ENCODE measurements around the gene KLF13.

Gene KLF13

DNA sequence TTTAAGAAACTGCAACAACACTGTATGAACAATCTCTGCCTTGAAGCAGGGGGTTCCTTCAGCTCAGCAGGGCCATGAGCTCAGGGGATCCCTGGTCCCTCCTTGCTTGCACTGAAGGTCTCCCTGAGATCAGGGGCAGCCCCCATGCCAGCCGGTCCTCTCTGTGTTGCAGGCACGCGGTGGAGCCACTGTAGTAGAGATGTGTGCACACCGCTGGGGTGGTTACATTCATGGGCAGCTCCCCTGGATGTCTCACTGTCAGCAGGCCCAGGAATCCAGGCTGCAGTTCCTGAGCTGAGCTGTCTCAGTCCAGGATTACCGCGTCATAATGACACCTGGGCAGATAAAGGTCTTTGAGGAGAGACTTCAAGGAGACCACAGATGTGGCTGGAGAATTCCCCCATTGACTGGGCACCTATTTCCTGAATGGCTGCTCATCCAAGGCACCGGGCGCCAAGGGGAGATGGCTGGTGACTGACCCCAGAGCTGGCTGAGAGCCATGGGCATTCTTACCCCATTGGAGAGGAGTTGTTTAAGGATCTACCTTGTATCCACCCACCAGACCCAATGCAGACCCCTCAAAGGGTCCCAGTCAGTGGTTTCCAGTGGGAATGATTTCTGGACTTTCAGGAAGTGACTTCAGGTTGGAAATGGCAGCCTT is 10.4 kb upstream of the KLF13 start:
- no peak overlapping the region for H2AFZ ChIP-seq (ENCODE audit: low read depth, low read length)
- H3K27me3 ChIP-seq (ENCODE audit: low read depth, low read length) = peaks cover 7% of the 10 kb centered on the region; the same call in 1 of the 2 replicates
- no peak overlapping the region for H3K27ac ChIP-seq (ENCODE audit: low read length)
- no peaks in the 10 kb centered on the region for H3K79me2 ChIP-seq (ENCODE audit: low read length)
- H3K36me3 ChIP-seq (replicated peaks; ENCODE audit: low read depth, low read length) = peaks cover 4% of the 10 kb centered on the region
- TF ChIP-seq, protein P1, sequence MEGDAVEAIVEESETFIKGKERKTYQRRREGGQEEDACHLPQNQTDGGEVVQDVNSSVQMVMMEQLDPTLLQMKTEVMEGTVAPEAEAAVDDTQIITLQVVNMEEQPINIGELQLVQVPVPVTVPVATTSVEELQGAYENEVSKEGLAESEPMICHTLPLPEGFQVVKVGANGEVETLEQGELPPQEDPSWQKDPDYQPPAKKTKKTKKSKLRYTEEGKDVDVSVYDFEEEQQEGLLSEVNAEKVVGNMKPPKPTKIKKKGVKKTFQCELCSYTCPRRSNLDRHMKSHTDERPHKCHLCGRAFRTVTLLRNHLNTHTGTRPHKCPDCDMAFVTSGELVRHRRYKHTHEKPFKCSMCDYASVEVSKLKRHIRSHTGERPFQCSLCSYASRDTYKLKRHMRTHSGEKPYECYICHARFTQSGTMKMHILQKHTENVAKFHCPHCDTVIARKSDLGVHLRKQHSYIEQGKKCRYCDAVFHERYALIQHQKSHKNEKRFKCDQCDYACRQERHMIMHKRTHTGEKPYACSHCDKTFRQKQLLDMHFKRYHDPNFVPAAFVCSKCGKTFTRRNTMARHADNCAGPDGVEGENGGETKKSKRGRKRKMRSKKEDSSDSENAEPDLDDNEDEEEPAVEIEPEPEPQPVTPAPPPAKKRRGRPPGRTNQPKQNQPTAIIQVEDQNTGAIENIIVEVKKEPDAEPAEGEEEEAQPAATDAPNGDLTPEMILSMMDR (IDR thresholded peaks at IDR 0.05; ENCODE audit: low read depth, low read length) = no peak
- no peak for TF ChIP-seq EZH2phosphoT487 (IDR thresholded peaks at IDR 0.05; ENCODE audit: low read depth)
- no peak overlapping the region for H3K4me2 ChIP-seq (ENCODE audit: low read length)
- H4K20me1 ChIP-seq (ENCODE audit: insufficient read depth, low read length) = no peaks in the 10 kb centered on the region
- peaks cover 6% of the 10 kb centered on the region; the same call in 1 of the 2 replicates for H3K9me3 ChIP-seq (ENCODE audit: insufficient read depth, low read length)
- H3K4me1 ChIP-seq (ENCODE audit: low read length) = no peaks in the 10 kb centered on the region
- no peak overlapping the region for H3K4me3 ChIP-seq (ENCODE audit: low read length)
- no peak overlapping the region for H3K9ac ChIP-seq (ENCODE audit: low read length)

DNA sequence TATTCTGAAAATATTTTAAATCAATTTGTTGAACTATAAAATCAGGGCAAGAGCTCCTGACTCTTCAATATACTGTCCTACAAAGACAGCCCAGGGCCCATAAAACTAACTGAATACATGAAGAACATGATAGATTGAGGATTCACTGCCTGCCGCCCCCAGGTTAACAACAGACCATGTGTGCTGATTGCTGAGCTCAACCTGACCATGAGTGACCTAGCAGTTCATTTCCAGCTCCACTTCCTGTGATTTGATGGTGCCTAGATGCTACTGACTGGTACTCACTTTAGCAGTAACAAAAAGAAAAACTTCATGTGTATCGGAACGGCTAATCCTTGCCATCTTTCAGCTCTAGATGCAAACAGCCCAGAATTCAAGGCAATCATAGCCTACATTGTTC is 9.6 kb upstream of the KLF13 start:
- Histone ChIP-seq H3K27ac (ENCODE audit: low read length) (no peak overlapping the region), H3K27me3 (ENCODE audit: low read depth, low read length) (peaks cover 7% of the 10 kb centered on the region; the same call in 1 of the 2 replicates), H3K9ac (ENCODE audit: low read length) (no peak overlapping the region), H3K9me3 (ENCODE audit: insufficient read depth, low read length) (peaks cover 6% of the 10 kb centered on the region; the same call in 1 of the 2 replicates), H3K36me3 (replicated peaks; ENCODE audit: low read depth, low read length) (peaks cover 4% of the 10 kb centered on the region), H3K4me2 (ENCODE audit: low read length) (no peak overlapping the region), H4K20me1 (ENCODE audit: insufficient read depth, low read length) (no peaks in the 10 kb centered on the region), H3K4me1 (ENCODE audit: low read length) (no peaks in the 10 kb centered on the region), H3K79me2 (ENCODE audit: low read length) (no peaks in the 10 kb centered on the region), H2AFZ (ENCODE audit: low read depth, low read length) (no peak overlapping the region), H3K4me3 (ENCODE audit: low read length) (no peak overlapping the region)
- TF ChIP-seq, protein P1 (IDR thresholded peaks at IDR 0.05; ENCODE audit: low read depth, low read length) = no peak
- no peak for TF ChIP-seq EZH2phosphoT487 (IDR thresholded peaks at IDR 0.05; ENCODE audit: low read depth)

DNA sequence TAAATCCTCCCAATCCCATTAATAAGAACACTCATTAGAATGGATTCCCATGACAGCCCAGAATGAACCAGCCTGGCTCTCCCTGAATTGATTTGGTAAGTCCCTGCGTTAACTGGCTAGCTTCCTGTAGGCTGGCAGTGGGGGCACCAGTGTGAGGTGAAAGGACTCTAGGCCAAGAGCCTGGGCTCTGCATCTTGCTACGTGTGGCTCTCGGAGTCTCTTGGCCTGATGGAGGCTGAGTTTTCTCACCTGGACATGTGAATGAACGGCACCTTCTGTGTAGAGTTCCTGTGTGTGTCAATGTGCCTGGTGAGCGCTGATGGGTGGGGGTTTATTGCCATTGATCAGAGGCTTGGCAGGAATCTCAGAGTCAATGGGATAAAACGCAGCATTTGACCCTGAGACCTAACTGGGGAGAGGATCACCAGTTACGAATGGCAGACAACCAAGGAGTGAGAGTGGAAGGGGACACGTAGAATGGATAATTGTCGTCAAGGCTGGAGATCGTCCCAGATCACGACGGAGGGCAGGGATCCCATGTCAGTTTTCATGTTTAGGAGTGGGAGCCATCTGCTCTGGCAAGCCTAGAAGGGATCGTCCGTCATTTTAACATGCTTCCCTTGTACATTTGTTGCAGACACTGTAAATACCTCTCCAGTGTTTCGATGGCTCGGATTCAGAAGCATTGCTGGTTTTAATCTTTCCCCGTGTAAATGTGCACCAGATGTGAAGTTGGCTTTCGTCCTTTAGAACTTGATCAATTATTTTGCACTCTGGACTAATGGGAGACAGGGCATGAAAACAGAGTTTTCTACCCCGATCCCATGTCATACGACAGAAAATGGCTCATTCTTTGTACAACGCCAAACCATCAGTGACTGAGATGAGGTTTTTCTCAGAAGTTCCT is 9.0 kb upstream of the KLF13 start:
- H4K20me1 ChIP-seq (ENCODE audit: insufficient read depth, low read length) = no peaks in the 10 kb centered on the region
- no peak overlapping the region for H3K4me3 ChIP-seq (ENCODE audit: low read length)
- H3K4me1 ChIP-seq (ENCODE audit: low read length) = no peaks in the 10 kb centered on the region
- H3K9me3 ChIP-seq (ENCODE audit: insufficient read depth, low read length) = peaks cover 6% of the 10 kb centered on the region; the same call in 1 of the 2 replicates
- peaks cover 7% of the 10 kb centered on the region; the same call in 1 of the 2 replicates for H3K27me3 ChIP-seq (ENCODE audit: low read depth, low read length)
- H3K4me2 ChIP-seq (ENCODE audit: low read length) = no peak overlapping the region
- TF ChIP-seq, protein P1 (IDR thresholded peaks at IDR 0.05; ENCODE audit: low read depth, low read length) = no peak
- TF ChIP-seq EZH2phosphoT487 (IDR thresholded peaks at IDR 0.05; ENCODE audit: low read depth) = no peak
- no peaks in the 10 kb centered on the region for H3K79me2 ChIP-seq (ENCODE audit: low read length)
- no peak overlapping the region for H3K9ac ChIP-seq (ENCODE audit: low read length)
- H2AFZ ChIP-seq (ENCODE audit: low read depth, low read length) = no peak overlapping the region
- no peak overlapping the region for H3K27ac ChIP-seq (ENCODE audit: low read length)
- H3K36me3 ChIP-seq (replicated peaks; ENCODE audit: low read depth, low read length) = peaks cover 4% of the 10 kb centered on the region

DNA sequence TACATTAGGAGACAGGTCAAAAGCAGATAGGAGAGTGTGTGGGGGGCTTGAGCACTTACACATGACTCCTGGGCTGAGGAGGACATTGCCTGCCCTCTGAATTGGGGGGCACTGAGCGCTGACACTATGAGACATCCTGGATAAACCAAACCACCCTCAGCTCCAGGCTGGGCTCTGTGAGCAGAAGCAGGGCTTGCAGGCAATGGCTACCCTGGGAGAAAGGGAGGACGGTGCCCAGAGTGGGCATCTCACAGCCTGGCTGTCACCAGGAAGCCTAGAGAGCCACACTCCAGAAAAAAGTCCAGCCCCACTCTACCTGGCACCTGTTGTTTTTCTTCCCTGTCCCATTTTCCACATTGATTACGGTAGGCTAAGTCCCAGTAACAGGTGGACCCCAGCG is 8.2 kb upstream of the KLF13 start:
- H3K9ac ChIP-seq (ENCODE audit: low read length) = no peak overlapping the region
- no peaks in the 10 kb centered on the region for H3K79me2 ChIP-seq (ENCODE audit: low read length)
- peaks cover 5% of the 10 kb centered on the region; the same call in 1 of the 2 replicates for H3K27me3 ChIP-seq (ENCODE audit: low read depth, low read length)
- H4K20me1 ChIP-seq (ENCODE audit: insufficient read depth, low read length) = no peaks in the 10 kb centered on the region
- no peak overlapping the region for H3K4me3 ChIP-seq (ENCODE audit: low read length)
- H3K4me2 ChIP-seq (ENCODE audit: low read length) = no peak overlapping the region
- TF ChIP-seq EZH2phosphoT487 (IDR thresholded peaks at IDR 0.05; ENCODE audit: low read depth) = no peak
- TF ChIP-seq, protein P1 (IDR thresholded peaks at IDR 0.05; ENCODE audit: low read depth, low read length) = no peak
- H3K27ac ChIP-seq (ENCODE audit: low read length) = no peak overlapping the region
- H3K9me3 ChIP-seq (ENCODE audit: insufficient read depth, low read length) = peaks cover 1% of the 10 kb centered on the region; the same call in 1 of the 2 replicates
- H3K36me3 ChIP-seq (replicated peaks; ENCODE audit: low read depth, low read length) = peaks cover under 1% of the 10 kb centered on the region
- peaks cover 5% of the 10 kb centered on the region for H3K4me1 ChIP-seq (ENCODE audit: low read length)
- no peak overlapping the region for H2AFZ ChIP-seq (ENCODE audit: low read depth, low read length)
